ENCODE measurements around the gene PROSER1. TPM values are rescaled to one million over a fixed set of nuclear protein-coding genes. Genes with fewer than 3 reads are reported as not detected.

The PROSER1 gene
- total and polyA plus RNA-seq, 7 donors: 9.2 to 20.3 (median 13.6) TPM

DNA sequence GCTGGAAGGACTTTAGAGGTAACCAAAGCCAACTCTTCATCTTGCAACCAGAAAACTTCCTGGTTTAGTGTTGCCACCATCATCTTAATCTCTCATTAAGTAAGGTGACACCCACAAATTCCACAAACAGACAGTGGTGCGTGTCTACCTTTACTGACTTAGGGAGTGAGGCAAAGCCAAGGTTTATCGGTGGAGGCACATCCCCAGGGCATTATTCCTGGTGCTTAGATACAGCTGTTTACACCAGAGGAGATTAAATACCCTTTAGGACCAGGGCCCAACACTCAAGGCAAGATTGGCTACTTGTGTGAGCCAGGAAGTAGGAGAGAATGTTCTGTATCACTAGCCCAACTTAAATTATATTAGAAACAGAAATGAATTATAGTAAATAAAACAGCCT is 56.8 kb downstream of the PROSER1 start:
- H3K9me3 ChIP-seq: peaks cover 0 to 6% (median 1%) of the 10 kb centered on the region in 4 donors
- DNase-seq: no peak
- intact Hi-C loops (cut with DNase I): no loop called here
- H3K27me3 ChIP-seq: no peaks in the 10 kb centered on the region
- no peaks in the 10 kb centered on the region for H3K36me3 ChIP-seq
- no peak overlapping the region for H3K4me3 ChIP-seq
- 77 to 82% methylated on average over 2 of the region's 2 CpGs for WGBS, 2 donors
- H3K4me1 ChIP-seq: no peaks in the 10 kb centered on the region
- TF ChIP-seq, protein P1, sequence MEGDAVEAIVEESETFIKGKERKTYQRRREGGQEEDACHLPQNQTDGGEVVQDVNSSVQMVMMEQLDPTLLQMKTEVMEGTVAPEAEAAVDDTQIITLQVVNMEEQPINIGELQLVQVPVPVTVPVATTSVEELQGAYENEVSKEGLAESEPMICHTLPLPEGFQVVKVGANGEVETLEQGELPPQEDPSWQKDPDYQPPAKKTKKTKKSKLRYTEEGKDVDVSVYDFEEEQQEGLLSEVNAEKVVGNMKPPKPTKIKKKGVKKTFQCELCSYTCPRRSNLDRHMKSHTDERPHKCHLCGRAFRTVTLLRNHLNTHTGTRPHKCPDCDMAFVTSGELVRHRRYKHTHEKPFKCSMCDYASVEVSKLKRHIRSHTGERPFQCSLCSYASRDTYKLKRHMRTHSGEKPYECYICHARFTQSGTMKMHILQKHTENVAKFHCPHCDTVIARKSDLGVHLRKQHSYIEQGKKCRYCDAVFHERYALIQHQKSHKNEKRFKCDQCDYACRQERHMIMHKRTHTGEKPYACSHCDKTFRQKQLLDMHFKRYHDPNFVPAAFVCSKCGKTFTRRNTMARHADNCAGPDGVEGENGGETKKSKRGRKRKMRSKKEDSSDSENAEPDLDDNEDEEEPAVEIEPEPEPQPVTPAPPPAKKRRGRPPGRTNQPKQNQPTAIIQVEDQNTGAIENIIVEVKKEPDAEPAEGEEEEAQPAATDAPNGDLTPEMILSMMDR (IDR thresholded peaks at IDR 0.05): no peak
- TF ChIP-seq POLR2A (IDR thresholded peaks at IDR 0.05): no peak
- no peak for TF ChIP-seq EP300 (IDR thresholded peaks at IDR 0.05)
- no peak for TF ChIP-seq POLR2AphosphoS5 (IDR thresholded peaks at IDR 0.05)
- H3K27ac ChIP-seq: no peak overlapping the region

DNA sequence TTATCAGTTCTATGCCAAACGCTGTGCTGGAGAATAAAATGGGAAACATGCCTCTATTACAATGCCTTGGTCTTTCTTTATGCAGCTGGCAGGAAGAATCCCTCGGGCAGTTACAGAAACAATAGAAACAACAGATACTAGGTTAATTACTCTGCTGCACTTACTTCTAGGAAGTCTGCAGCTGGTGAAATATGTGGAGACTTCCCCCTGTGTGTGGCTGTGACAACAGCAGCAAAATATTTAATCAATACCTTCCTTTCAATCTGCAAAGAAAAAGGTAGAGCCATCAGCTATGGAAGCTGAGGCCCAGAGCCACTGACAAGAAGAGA is 57.2 kb downstream of the PROSER1 start:
- peaks cover 0 to 6% (median 1%) of the 10 kb centered on the region in 4 donors for H3K9me3 ChIP-seq
- no peak for DNase-seq
- intact Hi-C loops (cut with DNase I): no loop called here
- H3K4me3 ChIP-seq: no peak overlapping the region
- H3K4me1 ChIP-seq: no peaks in the 10 kb centered on the region
- no peaks in the 10 kb centered on the region for H3K36me3 ChIP-seq
- TF ChIP-seq POLR2A (IDR thresholded peaks at IDR 0.05) (no peak), EP300 (IDR thresholded peaks at IDR 0.05) (no peak), POLR2AphosphoS5 (IDR thresholded peaks at IDR 0.05) (no peak)
- TF ChIP-seq, protein P1 (IDR thresholded peaks at IDR 0.05): no peak
- no peaks in the 10 kb centered on the region for H3K27me3 ChIP-seq
- whole genome bisulfite sequencing, 2 donors: 21 to 37% methylated on average over 2 of the region's 2 CpGs
- H3K27ac ChIP-seq: no peak overlapping the region

DNA sequence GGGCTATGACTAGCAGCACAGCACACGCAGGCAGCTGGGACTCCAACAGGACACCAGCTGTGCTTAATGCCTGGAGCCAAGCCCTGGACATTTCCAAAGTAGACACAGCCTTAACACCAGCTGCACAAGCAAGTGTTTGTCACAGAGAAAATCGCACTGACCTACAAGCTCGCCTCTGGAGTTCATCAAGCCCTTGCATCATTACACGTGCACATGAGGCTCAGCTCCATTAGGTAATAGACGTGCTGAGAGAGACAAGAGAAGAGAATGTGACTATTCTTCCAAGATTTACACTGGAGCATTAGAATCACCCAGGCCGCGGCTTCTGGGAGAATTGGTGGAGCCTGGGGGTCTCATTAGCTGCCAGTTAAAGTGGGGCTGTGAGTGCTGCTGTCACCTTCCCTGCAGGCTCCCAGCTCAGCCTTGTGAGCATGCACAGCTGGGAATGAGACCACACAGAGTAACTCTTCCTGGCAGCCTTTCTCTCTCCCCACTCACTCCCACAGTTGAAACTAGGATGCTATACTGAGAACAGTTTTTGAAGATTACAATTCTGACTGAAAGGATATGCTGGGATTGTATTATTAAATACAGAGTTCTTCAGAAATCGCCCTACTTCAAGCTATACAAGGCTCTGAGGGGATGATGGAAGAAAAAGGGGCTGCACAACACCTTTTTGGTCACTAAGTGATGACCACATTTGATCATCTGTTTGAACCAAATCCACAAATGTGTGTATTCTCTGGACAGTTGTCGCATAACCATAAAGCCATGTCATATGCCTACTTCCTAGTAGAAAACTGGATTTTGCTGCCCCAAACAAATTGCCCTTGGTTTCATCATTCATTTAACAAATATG is 57.8 kb downstream of the PROSER1 start:
- DNase-seq: peak; percentile 88
- WGBS, 2 donors: 66 to 80% methylated on average over 9 of the region's 9 CpGs
- intact Hi-C loops (cut with DNase I): no loop called here
- Histone ChIP-seq H3K27ac (peak overlapping the region in 2 of 4 donors; percentile 31 to 33), H3K9me3 (peaks cover 0 to 6% (median 1%) of the 10 kb centered on the region in 4 donors), H3K36me3 (no peaks in the 10 kb centered on the region), H3K27me3 (no peaks in the 10 kb centered on the region), H3K4me3 (no peak overlapping the region), H3K4me1 (no peaks in the 10 kb centered on the region)
- TF ChIP-seq, protein P1 (IDR thresholded peaks at IDR 0.05): no peak
- peak in 3 of 4 donors; percentile 57 to 70 (median 59) for TF ChIP-seq POLR2AphosphoS5 (IDR thresholded peaks at IDR 0.05)

DNA sequence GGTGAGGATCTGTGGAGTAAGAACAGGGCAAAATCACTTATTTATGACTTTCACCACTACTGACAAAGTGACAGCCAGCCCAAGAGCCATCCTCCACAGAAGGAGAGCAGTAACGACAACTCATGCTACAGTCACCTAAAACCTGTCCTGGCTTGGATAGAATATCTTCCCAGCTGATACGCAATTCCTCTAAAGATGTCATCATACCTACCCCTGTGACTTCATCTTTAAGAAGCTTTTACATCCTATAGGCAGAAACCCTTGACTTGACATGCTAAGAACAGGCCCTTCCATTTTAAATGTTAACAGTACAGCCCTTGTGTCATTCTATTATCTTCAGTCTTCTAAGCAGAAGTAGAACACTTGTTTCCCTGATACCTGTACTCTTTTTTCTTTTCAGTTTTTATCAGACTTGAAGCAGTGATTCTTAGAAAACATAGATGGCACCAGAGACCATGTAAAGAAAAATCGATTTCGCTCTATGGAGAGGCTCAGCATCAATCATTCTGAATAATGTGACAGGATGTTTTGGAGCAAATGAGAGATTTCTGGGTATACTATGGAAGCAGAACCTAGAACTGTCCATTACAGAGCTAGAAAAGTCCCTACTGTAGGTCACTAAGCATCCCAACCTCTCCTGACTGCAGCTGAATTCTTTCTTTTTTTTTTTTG is 67.4 kb downstream of the PROSER1 start:
- DNase-seq: no peak
- H3K9me3 ChIP-seq: no peaks in the 10 kb centered on the region
- H3K27me3 ChIP-seq: no peaks in the 10 kb centered on the region
- TF ChIP-seq POLR2A (IDR thresholded peaks at IDR 0.05) (no peak), EP300 (IDR thresholded peaks at IDR 0.05) (no peak), POLR2AphosphoS5 (IDR thresholded peaks at IDR 0.05) (no peak)
- TF ChIP-seq, protein P1 (IDR thresholded peaks at IDR 0.05): no peak
- H3K27ac ChIP-seq: no peak overlapping the region
- 79 to 90% methylated on average over 4 of the region's 4 CpGs for WGBS, 2 donors
- intact Hi-C loops (cut with DNase I): no loop called here
- no peak overlapping the region for H3K4me3 ChIP-seq
- no peaks in the 10 kb centered on the region for H3K4me1 ChIP-seq
- no peaks in the 10 kb centered on the region for H3K36me3 ChIP-seq

Measured in sigmoid colon (tissue), 7 donors.